Measurements from ENCODE around the gene ATP9A. TPM values are rescaled to one million over a fixed set of nuclear protein-coding genes. Genes with fewer than 3 reads are reported as not detected.

The ATP9A gene
- total and polyA plus RNA-seq, 2 of the 8 experiments (the other 6 are each of a cell fraction or from before 2014, with no cell fraction given) = 5.0 to 6.4 TPM

DNA sequence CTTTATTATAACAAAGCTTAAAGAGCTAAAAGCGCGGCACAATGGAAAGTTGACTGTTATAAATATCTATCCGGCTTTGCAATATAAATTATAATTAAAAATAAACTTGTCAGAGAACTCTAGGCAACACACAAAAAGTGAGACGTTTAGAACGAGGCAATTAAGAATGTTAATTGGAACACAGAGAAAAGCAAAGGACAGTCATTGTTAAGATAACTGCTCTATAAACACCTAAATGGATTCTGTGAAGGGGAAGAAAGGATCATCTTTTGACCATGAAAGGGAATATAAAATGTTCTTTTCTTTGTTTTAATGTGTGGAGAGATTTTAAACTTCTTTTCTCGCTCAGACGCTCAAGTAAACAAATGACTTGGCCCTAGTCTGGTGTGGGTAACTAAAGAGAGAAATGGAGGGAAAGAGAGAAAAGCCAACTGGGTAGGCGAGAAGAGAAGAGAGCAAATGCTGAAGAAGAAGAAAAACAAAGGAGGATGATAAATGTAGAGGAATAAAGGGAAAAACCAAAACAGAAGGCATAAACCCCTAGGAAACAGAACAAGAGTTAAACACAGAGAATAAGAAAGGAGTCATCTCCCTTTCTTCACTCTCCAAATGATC, 43.4 kb upstream of the ATP9A start:
- Histone ChIP-seq H3K56ac (replicated peaks; ENCODE audit: insufficient read length, low read depth, low read length) (no peak overlapping the region), H4K20me1 (replicated peaks in 1 of 2; ENCODE audit: control insufficient read depth in 1 of 2, insufficient read depth in 2 of 2, low read length in 2 of 2) (no peaks in the 10 kb centered on the region), H3K9ac (replicated peaks in 1 of 4; ENCODE audit: extremely low read depth in 1 of 4, low read depth in 3 of 4, low read length in 3 of 4) (no peak overlapping the region), H2BK15ac (ENCODE audit: low read length) (no peak overlapping the region), H3K4me1 (replicated peaks in 1 of 4; ENCODE audit: control insufficient read depth in 3 of 4, insufficient read depth in 4 of 4, low read length in 3 of 4) (peaks cover 4 to 6% (median 5%) of the 10 kb centered on the region in 4 experiments; a peak in 6 of 7 replicates), H2AFZ (ENCODE audit: low read length) (peak overlapping the region; percentile 36; the same call in 1 of the 2 replicates), H2BK120ac (replicated peaks; ENCODE audit: low read depth, low read length) (no peak overlapping the region), H3K36me3 (ENCODE audit: control insufficient read depth in 2 of 4, insufficient read depth in 4 of 4, low read length in 3 of 4) (no peaks in the 10 kb centered on the region), H3K4me3 (ENCODE audit: extremely low read depth in 1 of 4, insufficient read depth in 2 of 4, low read depth in 3 of 4, low read length in 4 of 4) (no peak overlapping the region), H3K14ac (ENCODE audit: insufficient read length) (no peak overlapping the region), H3K27ac (ENCODE audit: low read depth, low read length) (no peak overlapping the region), H3K79me2 (ENCODE audit: control insufficient read depth in 1 of 2, insufficient read depth in 2 of 2, low read length in 2 of 2) (no peaks in the 10 kb centered on the region), H3K4me2 (ENCODE audit: insufficient read depth in 1 of 2, low read depth in 2 of 2, low read length in 2 of 2) (peak overlapping the region in 1 of 2 experiments; percentile 7; a peak in 1 of 4 replicates), H4K91ac (replicated peaks; ENCODE audit: insufficient read length, low read length) (peak overlapping the region; percentile 12), H2AK5ac (ENCODE audit: low read depth, low read length) (no peak overlapping the region), H2BK5ac (ENCODE audit: low read depth, low read length) (peak overlapping the region; percentile 19; the same call in 1 of the 2 replicates), H3K23me2 (ENCODE audit: low read depth, low read length) (no peaks in the 10 kb centered on the region), H3K4ac (replicated peaks; ENCODE audit: insufficient read length, low read depth, low read length) (no peak overlapping the region), H3K18ac (ENCODE audit: extremely low read depth, low read length) (0 out of 2 replicates have a peak overlapping the region, but pooled peaks have one; percentile 15), H3K79me1 (ENCODE audit: low read depth, low read length) (no peaks in the 10 kb centered on the region), H4K8ac (ENCODE audit: extremely low read depth, insufficient read depth, low read length) (no peak overlapping the region), H2BK20ac (ENCODE audit: low read length) (no peak overlapping the region), H2BK12ac (ENCODE audit: low read depth, low read length) (no peak overlapping the region), H4K5ac (ENCODE audit: insufficient read length, low read depth, low read length) (no peak overlapping the region), H3K9me3 (ENCODE audit: insufficient read depth in 2 of 2, low read depth in 1 of 2, low read length in 1 of 2) (no peaks in the 10 kb centered on the region), H3K27me3 (replicated peaks in 1 of 4; ENCODE audit: control insufficient read depth in 3 of 4, extremely low read depth in 1 of 4, insufficient read depth in 3 of 4, low read length in 3 of 4) (no peaks in the 10 kb centered on the region), H3K23ac (ENCODE audit: insufficient read length) (no peak overlapping the region)
- CTCF ChIA-PET (ENCODE audit: partially characterized antibody) = interaction anchor here (2.8 kb wide), 1 partner anchor 249 kb away, joined by 7 read pairs; no protein-coding TSS in a partner anchor
- POLR2A ChIA-PET (ENCODE audit: partially characterized antibody) = interaction anchor here (0.8 to 2.3 kb wide), 3 partner anchors 10 to 166 kb away, joined by 3 to 6 read pairs (median 3); no protein-coding TSS in a partner anchor
- 46% methylated on average over 8 of the region's 8 CpGs; no CpG with 5 or more reads in 1 of the 2 experiments for WGBS, 2 experiments (ENCODE audit: extremely low coverage in 1 of 2, insufficient coverage in 1 of 2, insufficient read length in 1 of 2, insufficient replicate concordance in 2 of 2, low coverage in 1 of 2, low lambda C conversion rate in 2 of 2, missing lambda C conversion rate in 1 of 2)
- FAIRE-seq (no peak), DNase-seq (ENCODE audit: low read depth in 1 of 2, low spot score in 2 of 2) (no peak)
- no peak for TF ChIP-seq SRF (IDR thresholded peaks at IDR 0.05; ENCODE audit: low read depth, low read length)
- TF ChIP-seq, protein P1, sequence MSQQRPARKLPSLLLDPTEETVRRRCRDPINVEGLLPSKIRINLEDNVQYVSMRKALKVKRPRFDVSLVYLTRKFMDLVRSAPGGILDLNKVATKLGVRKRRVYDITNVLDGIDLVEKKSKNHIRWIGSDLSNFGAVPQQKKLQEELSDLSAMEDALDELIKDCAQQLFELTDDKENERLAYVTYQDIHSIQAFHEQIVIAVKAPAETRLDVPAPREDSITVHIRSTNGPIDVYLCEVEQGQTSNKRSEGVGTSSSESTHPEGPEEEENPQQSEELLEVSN (IDR thresholded peaks at IDR 0.05) = 0 out of 2 replicates have a peak, but pooled peaks have one; percentile 19
- TF ChIP-seq, protein P2, sequence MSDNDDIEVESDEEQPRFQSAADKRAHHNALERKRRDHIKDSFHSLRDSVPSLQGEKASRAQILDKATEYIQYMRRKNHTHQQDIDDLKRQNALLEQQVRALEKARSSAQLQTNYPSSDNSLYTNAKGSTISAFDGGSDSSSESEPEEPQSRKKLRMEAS (IDR thresholded peaks at IDR 0.05) = no peak
- TF ChIP-seq EP300 (IDR thresholded peaks at IDR 0.05; ENCODE audit: borderline replicate concordance in 1 of 2, low read depth in 2 of 2, low read length in 2 of 2) = no peak
- no peak for TF ChIP-seq CEBPB (IDR thresholded peaks at IDR 0.05; ENCODE audit: low read depth, low read length)
- TF ChIP-seq FOSL1 (IDR thresholded peaks at IDR 0.05; ENCODE audit: insufficient read depth, low read depth, low read length) = no peak
- TF ChIP-seq SIN3A (conservative IDR thresholded peaks at IDR 0.05 in 1 of 2, IDR thresholded peaks at IDR 0.05 in 1 of 2; ENCODE audit: low read depth in 1 of 2, low read length in 2 of 2) = no peak
- TF ChIP-seq NANOG (IDR thresholded peaks at IDR 0.05; ENCODE audit: insufficient read depth, low read depth, low read length, poor library complexity, severe bottlenecking) = peak; percentile 54
- no peak for TF ChIP-seq HDAC2 (IDR thresholded peaks at IDR 0.05; ENCODE audit: borderline replicate concordance in 1 of 2, low read depth in 2 of 2, low read length in 2 of 2)
- no peak for TF ChIP-seq RBBP5 (IDR thresholded peaks at IDR 0.05; ENCODE audit: borderline replicate concordance, low read depth, low read length)

Measured in H1 (cell line).